Kidney (tissue), 14 donors: Measurements from ENCODE around the gene SDHC. TPM values are rescaled to one million over a fixed set of nuclear protein-coding genes. Genes with fewer than 3 reads are reported as not detected.

Source experiments
- DNase-seq, 5 donors: peaks; one replicate each; pipeline ENCODE4 v3.0.0-alpha.2; 2013 to 2020
- FAIRE-seq: peaks from 2 replicates; lab custom pipeline; 2012; peaks lifted over from hg19 to GRCh38; lab: Jason Lieb, UNC
- H3K27ac ChIP-seq, 2 donors: one replicate each; pipeline ENCODE4 v1.7.0; 2013; ENCODE audit warnings: low read depth in 2 of 2, low read length in 2 of 2, inconsistent platforms in 1 of 2
- H3K27me3 ChIP-seq: one replicate; pipeline ENCODE4 v1.7.1; 2013; ENCODE audit warnings: low read length, inconsistent platforms; ENCODE audit not compliant: control insufficient read depth, insufficient read depth
- H3K36me3 ChIP-seq, 3 donors: one replicate each; pipeline versions ENCODE4 v1.7.0 to v1.7.1; 2013; ENCODE audit warnings: low read length in 3 of 3, control low read depth in 1 of 3, inconsistent platforms in 1 of 3; ENCODE audit not compliant: insufficient read depth in 3 of 3, control insufficient read depth in 2 of 3
- H3K4me1 ChIP-seq, 3 donors: one replicate each; pipeline versions ENCODE4 v1.7.0 to v1.7.1; 2013; ENCODE audit warnings: low read length in 3 of 3, inconsistent platforms in 1 of 3, low read depth in 1 of 3; ENCODE audit not compliant: control insufficient read depth in 2 of 3, insufficient read depth in 2 of 3
- H3K4me3 ChIP-seq, 3 donors: one replicate each; pipeline versions ENCODE4 v1.7.0 to v1.8.1; 2013; ENCODE audit warnings: low read length in 3 of 3, control low read depth in 1 of 3, inconsistent platforms in 1 of 3
- H3K9ac ChIP-seq, 3 donors: one replicate each; pipeline versions ENCODE4 v1.7.0 to v1.7.1; 2013; ENCODE audit warnings: low read length in 3 of 3, control low read depth in 1 of 3, inconsistent platforms in 1 of 3
- H3K9me3 ChIP-seq, 3 donors: one replicate each; pipeline versions ENCODE4 v1.7.0 to v1.7.1; 2013; ENCODE audit warnings: low read length in 3 of 3, control low read depth in 1 of 3, inconsistent platforms in 1 of 3; ENCODE audit not compliant: control insufficient read depth in 2 of 3, insufficient read depth in 1 of 3
- intact Hi-C: fragments of 100-400 bp; cut with DNase I; formaldehyde crosslinking; loops from one replicate; pipeline ENCODE4 v1.11.1; 2022
- polyA plus RNA-seq: library from polyadenylated mRNA; stranded (reverse); fragments of 350-450 nt; fragmentation: Illumina TruSeq; extraction: RNeasy Lipid Tissue Mini Kit (QIAGEN cat#74804); gene quantifications from one replicate; pipeline ENCODE4 v1.2.3, GENCODE V29; 2014; ENCODE audit warnings: low read depth, low replicate concordance; ENCODE audit not compliant: insufficient read depth
- total RNA-seq: library from RNA; stranded (reverse); fragmentation: NEBNext Ultra II Directional; extraction: Animal tissue kit (Norgen Biotek cat#: 25700); gene quantifications from one replicate; pipeline ENCODE4 v1.2.1, GENCODE V29; 2021
- TF ChIP-seq, protein P1 (sequence below): IDR thresholded peaks from 3 replicates; pipeline ENCODE4 v1.5.1; 2012; ENCODE audit warnings: mild to moderate bottlenecking, moderate library complexity, borderline replicate concordance; ENCODE audit not compliant: insufficient read depth; ENCODE audit errors: extremely low read depth
- donor health status: control.
- donor health status: control.
- donor health status: control.
- donor health status: control.
- donor health status: control.
- donor health status: DM: yes; HTN: yes; CAD: no.
- donor health status: Normal renal cell carcinoma (clear cell type).

SDHC gene
- total and polyA plus RNA-seq, 2 donors from 2014 or later, result 209 to 390 TPM

DNA sequence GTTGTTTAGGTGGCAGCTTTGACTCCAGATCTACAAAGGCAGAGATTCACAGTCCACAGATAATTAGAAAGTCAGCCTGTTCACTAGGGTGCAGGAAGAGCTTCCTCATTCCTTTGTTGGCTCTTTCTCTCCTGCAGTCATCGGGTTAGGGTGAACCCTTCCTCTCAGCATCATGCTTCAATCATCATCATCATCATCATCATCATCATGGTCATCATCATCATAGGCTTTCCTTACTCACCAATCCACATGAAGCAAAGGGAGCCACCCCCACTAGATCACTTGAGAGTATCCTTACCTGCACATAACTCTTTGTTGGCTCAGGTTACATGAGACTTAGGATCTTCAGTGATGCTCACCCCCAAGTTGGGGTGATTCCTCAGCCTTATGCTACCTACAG, 23.4 kb upstream of the SDHC start:
- H3K9me3 ChIP-seq, result no peaks in the 10 kb centered on the region
- H3K4me3 ChIP-seq, result no peak overlapping the region
- H3K9ac ChIP-seq, result no peak overlapping the region
- TF ChIP-seq, protein P1, sequence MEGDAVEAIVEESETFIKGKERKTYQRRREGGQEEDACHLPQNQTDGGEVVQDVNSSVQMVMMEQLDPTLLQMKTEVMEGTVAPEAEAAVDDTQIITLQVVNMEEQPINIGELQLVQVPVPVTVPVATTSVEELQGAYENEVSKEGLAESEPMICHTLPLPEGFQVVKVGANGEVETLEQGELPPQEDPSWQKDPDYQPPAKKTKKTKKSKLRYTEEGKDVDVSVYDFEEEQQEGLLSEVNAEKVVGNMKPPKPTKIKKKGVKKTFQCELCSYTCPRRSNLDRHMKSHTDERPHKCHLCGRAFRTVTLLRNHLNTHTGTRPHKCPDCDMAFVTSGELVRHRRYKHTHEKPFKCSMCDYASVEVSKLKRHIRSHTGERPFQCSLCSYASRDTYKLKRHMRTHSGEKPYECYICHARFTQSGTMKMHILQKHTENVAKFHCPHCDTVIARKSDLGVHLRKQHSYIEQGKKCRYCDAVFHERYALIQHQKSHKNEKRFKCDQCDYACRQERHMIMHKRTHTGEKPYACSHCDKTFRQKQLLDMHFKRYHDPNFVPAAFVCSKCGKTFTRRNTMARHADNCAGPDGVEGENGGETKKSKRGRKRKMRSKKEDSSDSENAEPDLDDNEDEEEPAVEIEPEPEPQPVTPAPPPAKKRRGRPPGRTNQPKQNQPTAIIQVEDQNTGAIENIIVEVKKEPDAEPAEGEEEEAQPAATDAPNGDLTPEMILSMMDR, result no peak
- no peaks in the 10 kb centered on the region for H3K36me3 ChIP-seq
- H3K27me3 ChIP-seq, result no peaks in the 10 kb centered on the region
- intact Hi-C loops, result no loop called here
- no peak overlapping the region for H3K27ac ChIP-seq
- DNase-seq (no peak), FAIRE-seq (no peak)
- no peaks in the 10 kb centered on the region for H3K4me1 ChIP-seq

DNA sequence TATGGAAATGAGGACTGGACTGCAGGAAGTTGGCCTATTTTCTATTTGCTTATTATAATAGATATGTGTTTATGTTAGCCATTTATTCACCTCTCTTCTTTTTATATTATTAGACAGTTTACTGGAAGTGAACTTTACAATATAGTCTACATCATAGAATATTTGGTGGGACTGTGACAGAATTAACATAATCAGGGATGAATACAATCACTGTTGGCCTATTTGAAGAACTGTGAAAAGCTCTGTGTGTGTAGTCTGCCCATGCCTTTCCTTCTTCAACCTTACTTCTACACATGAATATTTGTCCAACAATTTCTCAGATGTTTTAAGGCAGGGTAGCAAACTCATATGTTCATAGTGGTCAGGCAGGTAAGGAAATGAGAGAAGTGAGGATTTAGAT, 16.8 kb upstream of the SDHC start:
- DNase-seq, result no peak
- Histone ChIP-seq H3K27ac (no peak overlapping the region), H3K36me3 (no peaks in the 10 kb centered on the region), H3K9ac (no peak overlapping the region), H3K27me3 (no peaks in the 10 kb centered on the region), H3K9me3 (no peaks in the 10 kb centered on the region), H3K4me3 (no peak overlapping the region), H3K4me1 (no peaks in the 10 kb centered on the region)
- FAIRE-seq, result no peak
- intact Hi-C loops, result no loop called here
- TF ChIP-seq, protein P1, result no peak

DNA sequence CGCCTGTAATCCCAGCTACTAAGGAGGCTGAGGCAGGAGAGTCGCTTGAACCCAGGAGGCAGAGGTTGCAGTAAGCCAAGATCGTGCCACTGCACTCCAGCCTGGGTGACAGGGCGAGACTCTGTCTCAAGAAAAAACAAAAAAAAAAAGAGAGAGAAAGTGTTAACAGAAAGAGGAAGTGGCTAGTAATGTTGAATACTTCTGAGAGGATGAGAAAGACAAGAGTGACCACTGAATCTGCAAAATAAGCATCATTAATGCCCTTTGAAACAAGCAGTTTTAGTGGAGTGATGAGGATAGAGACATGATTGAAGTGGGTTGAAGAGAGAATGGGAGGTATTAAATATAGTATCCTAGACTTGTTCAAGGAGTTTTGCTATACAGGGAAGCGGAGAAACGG, 16.1 kb upstream of the SDHC start:
- no peak overlapping the region for H3K9ac ChIP-seq
- DNase-seq (no peak), FAIRE-seq (no peak)
- intact Hi-C loops, result no loop called here
- TF ChIP-seq, protein P1, result no peak
- H3K9me3 ChIP-seq, result no peaks in the 10 kb centered on the region
- H3K27ac ChIP-seq, result no peak overlapping the region
- H3K4me1 ChIP-seq, result no peaks in the 10 kb centered on the region
- no peaks in the 10 kb centered on the region for H3K27me3 ChIP-seq
- H3K4me3 ChIP-seq, result no peak overlapping the region
- H3K36me3 ChIP-seq, result no peaks in the 10 kb centered on the region

DNA sequence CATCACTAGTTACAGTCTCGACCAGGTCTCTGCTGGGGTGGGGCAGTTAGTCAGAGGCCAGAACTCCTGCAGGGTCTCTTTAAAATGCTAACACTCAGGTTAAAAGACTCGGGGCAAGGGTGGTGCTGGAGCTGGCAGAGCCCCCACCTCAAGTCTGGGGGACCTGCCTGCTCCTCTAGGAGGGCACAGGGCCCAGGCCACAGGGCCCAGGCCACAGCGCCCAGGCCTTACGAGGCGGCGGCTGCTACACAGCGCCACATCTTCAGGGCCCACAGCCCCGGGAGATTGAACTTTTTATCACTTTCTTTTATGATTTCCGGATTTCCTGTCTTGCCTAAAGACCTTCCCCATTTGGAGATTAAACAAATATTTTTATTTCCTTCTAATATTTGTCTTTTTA, 14.8 kb upstream of the SDHC start:
- TF ChIP-seq, protein P1, result no peak
- intact Hi-C loops, result no loop called here
- Histone ChIP-seq H3K4me1 (no peaks in the 10 kb centered on the region), H3K36me3 (no peaks in the 10 kb centered on the region), H3K4me3 (no peak overlapping the region), H3K9ac (no peak overlapping the region), H3K27me3 (no peaks in the 10 kb centered on the region), H3K9me3 (no peaks in the 10 kb centered on the region), H3K27ac (no peak overlapping the region)
- FAIRE-seq (no peak), DNase-seq (no peak)
